Activated naive CD8-positive, alpha-beta T cell (primary cell): ENCODE measurements around the gene PRR3.
"Not testable (repeated sequence)": the region's sequence is repeated elsewhere in the genome, so short reads cannot be mapped to it uniquely, and the experiment has no call there.

Experiments used
- H3K27ac Mint-ChIP-seq: one replicate; pipeline ENCODE4 v1.8.0; 2021; ENCODE audit warnings: mixed read lengths
- H3K27me3 Mint-ChIP-seq: one replicate; pipeline ENCODE4 v1.8.0; 2021; ENCODE audit warnings: mixed read lengths
- H3K36me3 Mint-ChIP-seq: one replicate; pipeline ENCODE4 v1.8.0; 2021; ENCODE audit warnings: mixed read lengths
- H3K4me1 Mint-ChIP-seq: one replicate; pipeline ENCODE4 v1.8.0; 2021; ENCODE audit warnings: low read depth, mixed read lengths
- H3K4me3 Mint-ChIP-seq: one replicate; pipeline ENCODE4 v1.8.0; 2021; ENCODE audit warnings: mild to moderate bottlenecking, mixed read lengths
- H3K9me3 Mint-ChIP-seq: one replicate; pipeline ENCODE4 v1.8.0; 2021; ENCODE audit warnings: low read depth, mixed read lengths

PRR3 gene, protein sequence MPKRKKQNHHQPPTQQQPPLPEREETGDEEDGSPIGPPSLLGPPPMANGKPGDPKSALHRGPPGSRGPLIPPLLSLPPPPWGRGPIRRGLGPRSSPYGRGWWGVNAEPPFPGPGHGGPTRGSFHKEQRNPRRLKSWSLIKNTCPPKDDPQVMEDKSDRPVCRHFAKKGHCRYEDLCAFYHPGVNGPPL

GRCh38 chr6:30556906-30557682 lies at the start of gene PRR3:
Gene PRR3, plus strand, starts transcription at chr6:30557295. Its CDS starts 50 bp downstream, at chr6:30557345.
- Mint-ChIP-seq H3K4me3 (peak within 1 kb of the TSS; percentile 98), H3K36me3 (peaks cover 10% of the 10 kb centered on the region), H3K27me3 (no peaks in the 10 kb centered on the region), H3K4me1 (peaks cover 42% of the 10 kb centered on the region), H3K9me3 (no peaks in the 10 kb centered on the region), H3K27ac (peak within 1 kb of the TSS; percentile 100)

DNA sequence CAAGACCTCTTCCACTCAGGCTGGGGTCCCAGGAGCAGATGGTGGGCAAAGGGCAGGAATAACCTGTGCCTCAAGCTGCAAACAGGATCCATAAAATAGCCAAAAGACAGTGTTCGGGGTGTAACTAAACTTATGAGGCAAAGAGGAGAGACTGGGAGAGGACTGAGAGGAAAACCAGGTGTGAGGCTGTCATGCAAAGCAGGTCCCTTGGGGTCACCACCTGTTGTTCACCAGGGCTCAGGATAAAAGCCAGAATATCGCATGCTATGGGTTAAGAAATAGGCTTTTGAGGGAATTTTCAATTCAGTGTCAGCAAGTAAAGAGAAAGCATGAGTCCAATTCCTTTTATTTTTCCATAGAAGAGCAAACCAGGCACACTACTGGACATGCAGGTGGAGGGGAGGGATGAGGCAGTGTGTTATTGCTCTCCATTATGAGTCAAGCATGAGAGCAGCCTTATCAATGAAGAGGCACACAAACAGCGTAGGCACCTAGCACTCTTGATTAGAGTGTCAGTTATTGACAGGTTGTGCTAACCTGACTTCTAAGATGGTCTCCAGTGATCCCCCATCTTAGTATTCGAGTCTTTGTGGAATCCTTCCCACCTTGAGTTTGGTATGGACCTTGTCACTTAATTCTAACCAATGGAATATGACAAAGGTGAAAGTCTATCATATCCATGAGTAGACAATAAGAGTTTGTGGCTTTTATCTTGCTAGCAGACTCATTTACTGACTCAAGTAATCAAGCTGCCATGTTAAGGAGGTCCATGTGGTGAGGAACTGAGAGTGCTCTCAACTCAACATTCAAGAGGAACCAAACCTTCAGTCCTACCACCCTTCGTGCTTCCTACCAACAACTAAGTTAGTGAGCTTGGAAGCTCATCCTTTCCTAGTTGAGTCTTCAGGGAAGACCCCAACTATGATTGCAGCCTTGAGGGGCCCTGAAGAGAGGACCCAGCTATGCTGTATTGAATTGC lies 49.0 kb upstream of the PRR3 start:
- peaks cover 69% of the 10 kb centered on the region for H3K4me1 Mint-ChIP-seq
- no peaks in the 10 kb centered on the region for H3K9me3 Mint-ChIP-seq
- H3K27me3 Mint-ChIP-seq: no peaks in the 10 kb centered on the region
- peak overlapping the region; percentile 93 for H3K27ac Mint-ChIP-seq
- H3K36me3 Mint-ChIP-seq: no peaks in the 10 kb centered on the region
- H3K4me3 Mint-ChIP-seq: peak overlapping the region; percentile 74

- H3K4me1 Mint-ChIP-seq: peaks cover 70% of the 10 kb centered on the region
- H3K4me3 Mint-ChIP-seq: peak overlapping the region; percentile 74
- peak overlapping the region; percentile 93 for H3K27ac Mint-ChIP-seq
- no peaks in the 10 kb centered on the region for H3K27me3 Mint-ChIP-seq
- no peaks in the 10 kb centered on the region for H3K36me3 Mint-ChIP-seq
- no peaks in the 10 kb centered on the region for H3K9me3 Mint-ChIP-seq
Observed at GRCh38 chr6:30508890-30509736, 48.0 kb upstream of the PRR3 start.

DNA sequence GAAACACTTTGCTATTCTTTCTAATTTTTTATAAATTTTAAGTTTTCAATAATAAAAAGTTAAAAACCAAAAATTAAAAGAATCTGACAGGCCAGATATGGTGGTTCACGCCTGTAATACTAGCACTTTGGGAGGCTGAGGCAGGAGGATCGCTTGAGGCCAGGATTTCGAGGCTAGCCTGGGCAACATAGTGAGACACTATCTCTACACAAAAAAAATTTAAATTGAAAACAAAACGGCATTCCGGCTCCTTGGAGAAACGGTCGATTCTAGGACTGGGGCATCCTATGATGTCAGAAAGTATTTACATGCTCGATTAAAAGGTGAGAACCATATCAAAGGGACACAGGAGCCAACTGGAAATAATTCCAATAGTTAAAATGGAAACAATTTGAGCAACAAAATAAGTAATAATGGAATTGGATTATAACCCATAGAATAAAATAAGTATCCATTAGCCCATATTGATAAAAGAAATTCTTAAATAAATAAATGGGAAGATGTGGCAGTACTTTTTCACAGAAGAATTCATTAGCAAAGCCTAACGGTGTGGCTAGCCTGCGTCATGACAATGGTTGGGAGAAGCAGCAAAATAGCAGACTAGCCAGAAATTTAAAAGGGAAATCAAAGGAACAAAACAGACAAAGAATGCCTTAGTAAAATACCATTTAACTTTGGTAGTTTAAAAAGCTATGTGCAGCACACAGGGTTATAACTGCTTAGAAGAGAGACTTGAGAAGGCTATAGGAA lies 46.5 kb upstream of the PRR3 start:
- Mint-ChIP-seq H3K27me3 (no peaks in the 10 kb centered on the region), H3K4me3 (peak overlapping the region; percentile 35), H3K4me1 (peaks cover 82% of the 10 kb centered on the region), H3K9me3 (no peaks in the 10 kb centered on the region), H3K27ac (peak overlapping the region; percentile 41), H3K36me3 (no peaks in the 10 kb centered on the region)

GRCh38 chr6:30511169-30511546 lies 45.9 kb upstream of the PRR3 start:
- H3K36me3 Mint-ChIP-seq: no peaks in the 10 kb centered on the region
- H3K4me3 Mint-ChIP-seq: peak overlapping the region; percentile 15
- H3K4me1 Mint-ChIP-seq: peaks cover 82% of the 10 kb centered on the region
- H3K27ac Mint-ChIP-seq: peak overlapping the region; percentile 41
- H3K9me3 Mint-ChIP-seq: no peaks in the 10 kb centered on the region
- H3K27me3 Mint-ChIP-seq: no peaks in the 10 kb centered on the region

DNA sequence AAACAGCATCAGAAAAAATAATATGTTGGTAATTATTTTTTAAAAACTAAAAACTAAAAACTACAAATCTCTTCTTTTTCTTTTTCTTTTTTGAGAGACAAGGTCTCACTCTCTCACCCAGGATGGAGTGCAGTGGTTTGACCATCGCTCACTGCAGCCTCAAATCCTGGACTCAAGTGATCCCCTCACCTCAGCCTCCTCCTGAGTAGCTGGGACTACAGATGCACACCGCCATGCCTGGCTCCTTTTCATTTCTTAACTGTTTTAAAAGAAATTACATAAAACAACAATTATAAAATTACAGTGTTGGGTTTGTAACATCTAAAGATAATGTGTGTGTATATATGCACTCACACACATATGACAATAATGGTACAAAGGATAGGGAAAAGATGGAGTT lies 43.6 kb upstream of the PRR3 start:
- Mint-ChIP-seq H3K27me3 (no peaks in the 10 kb centered on the region), H3K4me3 (no peak overlapping the region), H3K36me3 (peaks cover 2% of the 10 kb centered on the region), H3K4me1 (peaks cover 75% of the 10 kb centered on the region), H3K27ac (peak overlapping the region; percentile 51), H3K9me3 (peaks cover 3% of the 10 kb centered on the region)

DNA sequence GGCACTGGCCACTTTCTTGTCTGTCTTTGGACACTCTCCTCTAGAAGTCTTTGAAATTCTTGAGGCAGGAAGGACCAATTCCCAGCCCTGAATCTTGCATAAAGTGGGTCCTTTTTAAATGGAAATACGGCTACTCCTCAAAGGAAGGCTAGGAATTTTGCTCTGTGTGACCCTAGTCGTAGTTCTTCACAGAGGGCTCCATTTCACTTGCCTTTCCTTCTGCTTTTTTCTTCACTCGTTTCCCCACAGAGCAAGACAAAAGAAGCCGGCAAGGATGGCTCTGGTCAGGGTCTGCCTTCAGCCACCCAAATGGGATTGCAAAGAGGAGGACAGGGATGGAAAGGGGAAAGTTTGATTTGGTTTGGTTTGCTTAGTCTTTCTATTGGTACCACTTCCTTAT lies 42.0 kb upstream of the PRR3 start:
- Mint-ChIP-seq H3K27ac (peak overlapping the region; percentile 91), H3K27me3 (no peaks in the 10 kb centered on the region)

DNA sequence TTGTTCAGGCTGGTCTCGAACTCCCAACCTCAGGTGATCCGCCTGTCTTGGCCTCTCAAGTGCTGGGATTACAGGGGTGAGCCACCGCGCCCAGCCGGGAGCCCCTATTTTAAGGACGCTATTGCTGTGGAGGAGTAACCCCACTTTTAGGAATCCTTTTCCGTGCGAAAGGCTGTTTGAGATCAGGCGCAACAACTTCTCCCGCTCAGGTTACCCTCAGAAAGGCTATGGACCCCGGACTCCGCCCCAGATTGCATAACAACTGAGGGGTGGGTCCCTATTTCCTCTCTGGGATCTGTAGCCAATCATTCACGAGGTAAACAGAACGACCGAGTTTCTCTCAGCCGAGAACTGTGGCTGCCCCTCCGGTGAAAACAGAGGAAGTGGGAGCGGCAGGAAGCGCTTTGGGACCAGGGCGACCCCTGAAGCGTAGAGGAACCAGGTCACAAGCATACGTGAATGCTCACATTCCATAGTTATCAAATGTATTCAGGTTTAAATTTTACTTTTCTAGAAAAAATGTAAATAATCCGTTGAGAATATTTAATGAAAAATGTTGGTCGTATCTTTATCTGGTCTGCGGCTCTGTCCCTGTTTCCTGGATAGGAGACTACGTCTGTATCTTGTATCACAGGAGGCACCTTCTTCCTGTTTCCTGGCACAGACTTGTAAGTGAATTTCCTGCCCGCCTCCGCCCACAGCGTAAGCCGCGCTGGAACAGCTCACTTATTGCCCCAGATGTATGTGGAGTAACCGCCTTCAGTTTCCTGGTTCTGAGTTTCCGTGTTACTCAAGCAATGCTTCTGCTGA lies 40.9 kb upstream of the PRR3 start:
- H3K27me3 Mint-ChIP-seq: no peaks in the 10 kb centered on the region
- H3K9me3 Mint-ChIP-seq: peaks cover 6% of the 10 kb centered on the region
- H3K4me1 Mint-ChIP-seq: peaks cover 70% of the 10 kb centered on the region
- H3K36me3 Mint-ChIP-seq: peaks cover 8% of the 10 kb centered on the region
- peak overlapping the region; percentile 92 for H3K4me3 Mint-ChIP-seq
- peak overlapping the region; percentile 97 for H3K27ac Mint-ChIP-seq

More for the DNA sequence above, 42.0 kb upstream of the PRR3 start:
- H3K4me3 Mint-ChIP-seq: peak overlapping the region; percentile 92
- H3K36me3 Mint-ChIP-seq: peaks cover 8% of the 10 kb centered on the region
- H3K9me3 Mint-ChIP-seq: peaks cover 6% of the 10 kb centered on the region
- peaks cover 75% of the 10 kb centered on the region for H3K4me1 Mint-ChIP-seq

DNA sequence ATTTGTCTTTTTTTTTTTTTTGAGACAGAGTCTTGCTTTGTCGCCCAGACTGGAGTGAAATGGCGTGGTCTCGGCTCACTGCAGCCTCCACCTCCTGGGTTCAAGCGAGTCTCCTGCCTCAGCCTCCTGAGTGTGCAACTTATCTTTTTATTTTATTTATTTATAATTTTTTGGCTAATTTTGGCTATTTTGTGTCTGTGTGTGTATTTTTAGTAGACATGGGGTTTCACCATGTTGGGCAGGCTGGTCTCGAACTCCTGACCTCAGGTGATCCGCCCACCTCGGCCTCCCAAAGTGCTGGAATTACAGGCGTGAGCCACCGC lies 40.4 kb upstream of the PRR3 start:
- H3K4me3 Mint-ChIP-seq: peak overlapping the region; percentile 92
- H3K4me1 Mint-ChIP-seq: peaks cover 67% of the 10 kb centered on the region
- peak overlapping the region; percentile 97 for H3K27ac Mint-ChIP-seq
- not testable (repeated sequence) for H3K9me3 Mint-ChIP-seq, H3K36me3 Mint-ChIP-seq, H3K27me3 Mint-ChIP-seq

DNA sequence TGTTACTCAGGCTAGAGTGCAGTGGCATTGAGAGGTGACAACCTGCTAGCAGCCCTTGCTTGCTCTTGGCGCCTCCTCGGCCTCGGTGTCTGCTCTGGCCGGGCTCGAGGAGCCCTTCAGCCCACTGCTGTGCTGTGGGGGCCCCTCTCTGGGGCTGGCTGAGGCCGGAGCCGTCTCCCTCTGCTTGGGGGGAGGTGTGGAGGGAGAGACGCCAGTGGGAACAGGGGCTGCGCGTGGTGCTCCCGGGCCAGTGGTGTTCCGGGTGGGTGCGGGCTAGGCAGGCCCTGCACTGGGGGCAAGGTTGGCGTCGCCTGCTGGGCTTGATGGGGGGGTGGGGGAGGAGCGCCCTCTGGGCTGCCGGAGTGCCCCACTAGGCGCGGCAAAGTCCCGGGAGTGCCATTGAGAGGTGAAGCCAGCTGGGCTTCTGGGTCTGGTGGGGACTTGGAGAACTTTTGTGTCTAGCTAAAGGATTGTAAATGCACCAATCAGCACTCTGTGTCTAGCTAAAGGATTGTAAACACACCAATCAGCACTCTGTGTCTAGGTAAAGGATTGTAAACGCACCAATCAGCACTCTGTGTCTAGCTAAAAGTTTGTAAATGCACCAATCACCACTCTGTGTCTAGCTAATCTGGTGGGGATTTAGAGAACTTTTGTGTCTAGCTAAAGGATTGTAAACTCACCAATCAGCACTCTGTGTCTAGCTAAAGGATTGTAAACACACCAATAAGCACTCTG lies 39.2 kb upstream of the PRR3 start:
- peak overlapping the region; percentile 68 for H3K4me3 Mint-ChIP-seq
- H3K27me3 Mint-ChIP-seq: not testable (repeated sequence)
- H3K9me3 Mint-ChIP-seq: peaks cover 14% of the 10 kb centered on the region
- peaks cover 18% of the 10 kb centered on the region for H3K36me3 Mint-ChIP-seq
- peaks cover 66% of the 10 kb centered on the region for H3K4me1 Mint-ChIP-seq
- peak overlapping the region; percentile 91 for H3K27ac Mint-ChIP-seq

DNA sequence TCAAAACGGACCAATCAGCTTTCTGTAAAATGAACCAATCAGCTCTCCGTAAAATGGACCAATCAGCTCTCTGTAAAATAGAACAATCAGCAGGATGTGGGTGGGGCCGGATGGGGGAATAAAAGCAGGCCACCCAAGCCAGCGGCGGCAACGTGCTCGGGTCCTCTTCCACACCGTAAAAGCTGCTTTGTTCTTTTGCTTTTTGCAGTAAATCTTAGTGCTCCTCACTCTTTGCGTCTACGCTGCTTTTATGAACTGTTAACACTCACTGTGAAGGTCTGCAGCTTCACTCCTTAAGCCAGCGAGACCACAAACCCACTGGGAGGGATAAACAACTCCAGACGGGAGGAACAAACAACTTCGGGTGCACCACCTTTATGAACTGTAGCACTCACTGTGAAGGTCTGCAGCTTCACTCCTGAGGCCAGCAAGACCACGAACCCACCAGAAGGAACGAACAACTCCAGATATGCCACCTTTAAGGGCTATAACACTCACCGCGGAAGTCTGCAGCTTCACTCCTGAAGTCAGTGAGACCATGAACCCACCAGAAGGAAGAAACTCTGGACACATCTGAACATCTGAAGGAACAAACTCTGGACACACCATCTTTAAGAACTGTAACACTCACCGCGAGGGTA lies 38.5 kb upstream of the PRR3 start:
- Mint-ChIP-seq H3K27ac (peak overlapping the region; percentile 91), H3K4me1 (peaks cover 66% of the 10 kb centered on the region), H3K4me3 (peak overlapping the region; percentile 68), H3K36me3 (peaks cover 24% of the 10 kb centered on the region), H3K9me3 (peaks cover 16% of the 10 kb centered on the region)
- H3K27me3 Mint-ChIP-seq: not testable (repeated sequence)

- peaks cover 16% of the 10 kb centered on the region for H3K9me3 Mint-ChIP-seq
- peaks cover 29% of the 10 kb centered on the region for H3K36me3 Mint-ChIP-seq
- H3K27me3 Mint-ChIP-seq: no peaks in the 10 kb centered on the region
- H3K4me3 Mint-ChIP-seq: no peak overlapping the region
- H3K4me1 Mint-ChIP-seq: peaks cover 61% of the 10 kb centered on the region
- H3K27ac Mint-ChIP-seq: peak overlapping the region; percentile 22
Observed at GRCh38 chr6:30520522-30520921, 36.6 kb upstream of the PRR3 start.
